BE2C (cell line): ENCODE results near the gene RPS3.
"Not testable (repeated sequence)": the region's sequence is repeated elsewhere in the genome, so short reads cannot be mapped to it uniquely, and the experiment has no call there.

Source experiments
- DNase-seq: peaks from one replicate; pipeline ENCODE4 v3.0.0-alpha.2; 2020
- H3K27me3 ChIP-seq: fragments of 250-450 bp; sonication (Bioruptor Pico); 2 replicates; pipeline ENCODE4 v1.5.1; 2020; ENCODE audit warnings: mild to moderate bottlenecking
- H3K36me3 ChIP-seq: fragments of 250-450 bp; sonication (Bioruptor Pico); 2 replicates; pipeline ENCODE4 v1.5.1; 2020; ENCODE audit warnings: mild to moderate bottlenecking
- H3K4me1 ChIP-seq: fragments of 250-450 bp; sonication (Bioruptor Pico); 2 replicates; pipeline ENCODE4 v1.5.1; 2020
- H3K4me3 ChIP-seq: 2 replicates; pipeline ENCODE4 v1.5.1; 2011; ENCODE audit warnings: low read depth, low read length
- H3K9me3 ChIP-seq: fragments of 250-450 bp; sonication (Bioruptor Pico); 2 replicates; pipeline ENCODE4 v1.5.1; 2020
- TF ChIP-seq, protein P1 (sequence below): IDR thresholded peaks from 2 replicates; pipeline ENCODE4 v1.5.1; 2012; ENCODE audit warnings: mild to moderate bottlenecking, low read depth, low read length

RPS3 gene

GRCh38 chr11:75406338-75406777 is 7.0 kb downstream of the RPS3 start:
- no peaks in the 10 kb centered on the region for H3K9me3 ChIP-seq
- no peak overlapping the region for H3K4me3 ChIP-seq
- H3K27me3 ChIP-seq = no peaks in the 10 kb centered on the region
- peak; percentile 67 for DNase-seq
- TF ChIP-seq, protein P1, sequence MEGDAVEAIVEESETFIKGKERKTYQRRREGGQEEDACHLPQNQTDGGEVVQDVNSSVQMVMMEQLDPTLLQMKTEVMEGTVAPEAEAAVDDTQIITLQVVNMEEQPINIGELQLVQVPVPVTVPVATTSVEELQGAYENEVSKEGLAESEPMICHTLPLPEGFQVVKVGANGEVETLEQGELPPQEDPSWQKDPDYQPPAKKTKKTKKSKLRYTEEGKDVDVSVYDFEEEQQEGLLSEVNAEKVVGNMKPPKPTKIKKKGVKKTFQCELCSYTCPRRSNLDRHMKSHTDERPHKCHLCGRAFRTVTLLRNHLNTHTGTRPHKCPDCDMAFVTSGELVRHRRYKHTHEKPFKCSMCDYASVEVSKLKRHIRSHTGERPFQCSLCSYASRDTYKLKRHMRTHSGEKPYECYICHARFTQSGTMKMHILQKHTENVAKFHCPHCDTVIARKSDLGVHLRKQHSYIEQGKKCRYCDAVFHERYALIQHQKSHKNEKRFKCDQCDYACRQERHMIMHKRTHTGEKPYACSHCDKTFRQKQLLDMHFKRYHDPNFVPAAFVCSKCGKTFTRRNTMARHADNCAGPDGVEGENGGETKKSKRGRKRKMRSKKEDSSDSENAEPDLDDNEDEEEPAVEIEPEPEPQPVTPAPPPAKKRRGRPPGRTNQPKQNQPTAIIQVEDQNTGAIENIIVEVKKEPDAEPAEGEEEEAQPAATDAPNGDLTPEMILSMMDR = no peak
- peaks cover 82% of the 10 kb centered on the region for H3K36me3 ChIP-seq
- H3K4me1 ChIP-seq = peaks cover 49% of the 10 kb centered on the region

GRCh38 chr11:75408957-75409219 is 9.6 kb downstream of the RPS3 start:
- no peaks in the 10 kb centered on the region for H3K27me3 ChIP-seq
- no peak overlapping the region for H3K4me3 ChIP-seq
- no peak for DNase-seq
- peaks cover 36% of the 10 kb centered on the region for H3K4me1 ChIP-seq
- peaks cover 80% of the 10 kb centered on the region for H3K36me3 ChIP-seq
- TF ChIP-seq, protein P1 = no peak
- H3K9me3 ChIP-seq = no peaks in the 10 kb centered on the region

DNA sequence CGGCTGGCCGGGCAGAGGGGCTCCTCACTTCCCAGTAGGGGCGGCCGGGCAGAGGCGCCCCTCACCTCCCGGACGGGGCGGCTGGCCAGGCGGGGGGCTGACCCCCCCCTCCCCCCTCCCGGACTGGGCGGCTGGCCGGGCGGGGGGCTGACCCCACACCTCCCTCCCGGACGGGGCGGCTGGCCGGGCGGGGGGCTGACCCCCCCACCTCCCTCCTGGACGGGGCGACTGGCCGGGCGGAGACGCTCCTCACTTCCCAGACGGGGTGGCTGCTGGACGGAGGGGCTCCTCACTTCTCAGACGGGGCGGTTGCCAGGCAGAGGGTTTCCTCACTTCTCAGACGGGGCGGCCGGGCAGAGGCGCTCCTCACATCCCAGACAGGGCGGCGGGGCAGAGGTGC is 10.7 kb downstream of the RPS3 start:
- H3K36me3 ChIP-seq = peaks cover 77% of the 10 kb centered on the region
- H3K4me3 ChIP-seq, DNase-seq: not testable (repeated sequence)

DNA sequence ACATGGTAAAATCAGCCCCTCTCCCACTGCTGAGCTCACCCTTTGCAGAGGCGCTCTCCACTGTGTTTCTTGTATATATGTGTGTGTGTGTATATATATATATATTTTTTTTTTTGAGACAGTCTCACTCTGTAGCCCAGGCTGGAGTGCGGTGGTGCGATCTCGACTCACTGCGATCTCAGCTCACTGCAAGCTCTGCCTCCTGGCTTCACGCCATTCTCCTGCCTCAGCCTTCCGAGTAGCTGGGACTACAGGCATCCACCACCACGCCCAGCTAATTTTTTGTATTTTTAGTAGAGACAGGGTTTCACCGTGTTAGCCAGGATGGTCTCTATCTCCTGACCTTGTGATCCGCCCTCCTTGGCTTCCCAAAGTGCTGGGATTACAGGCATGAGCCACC is 13.8 kb downstream of the RPS3 start:
- H3K27me3 ChIP-seq, H3K4me3 ChIP-seq, H3K4me1 ChIP-seq, H3K9me3 ChIP-seq, DNase-seq: not testable (repeated sequence)
- H3K36me3 ChIP-seq = peaks cover 56% of the 10 kb centered on the region

More for the DNA sequence above, 10.7 kb downstream of the RPS3 start:
- H3K9me3 ChIP-seq, H3K27me3 ChIP-seq: not testable (repeated sequence)
- H3K4me1 ChIP-seq = peaks cover 28% of the 10 kb centered on the region

DNA sequence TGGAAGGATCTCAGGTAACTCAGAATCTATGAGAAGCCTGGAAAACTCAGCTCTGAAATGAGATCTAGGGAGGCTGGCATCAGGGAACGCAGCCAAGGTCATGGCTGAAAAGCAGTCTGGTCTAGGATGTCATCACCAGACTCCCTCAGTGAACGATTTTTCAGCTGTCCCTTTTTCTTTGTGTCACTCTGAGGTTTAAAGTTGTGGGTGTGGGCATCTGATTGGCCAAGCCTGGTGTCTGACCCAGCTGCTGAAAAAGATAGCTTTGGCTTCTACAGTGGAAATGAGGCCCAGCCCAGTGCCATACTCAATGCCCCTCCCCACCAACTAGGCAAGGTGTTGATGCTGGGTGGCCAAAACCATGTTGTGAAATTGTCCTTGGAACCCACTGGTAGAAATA is 14.5 kb downstream of the RPS3 start:
- Histone ChIP-seq H3K36me3 (peaks cover 48% of the 10 kb centered on the region), H3K27me3 (no peaks in the 10 kb centered on the region), H3K4me3 (no peak overlapping the region), H3K9me3 (no peaks in the 10 kb centered on the region), H3K4me1 (peaks cover 5% of the 10 kb centered on the region; the same call in 1 of the 2 replicates)
- TF ChIP-seq, protein P1 = no peak
- DNase-seq = no peak

DNA sequence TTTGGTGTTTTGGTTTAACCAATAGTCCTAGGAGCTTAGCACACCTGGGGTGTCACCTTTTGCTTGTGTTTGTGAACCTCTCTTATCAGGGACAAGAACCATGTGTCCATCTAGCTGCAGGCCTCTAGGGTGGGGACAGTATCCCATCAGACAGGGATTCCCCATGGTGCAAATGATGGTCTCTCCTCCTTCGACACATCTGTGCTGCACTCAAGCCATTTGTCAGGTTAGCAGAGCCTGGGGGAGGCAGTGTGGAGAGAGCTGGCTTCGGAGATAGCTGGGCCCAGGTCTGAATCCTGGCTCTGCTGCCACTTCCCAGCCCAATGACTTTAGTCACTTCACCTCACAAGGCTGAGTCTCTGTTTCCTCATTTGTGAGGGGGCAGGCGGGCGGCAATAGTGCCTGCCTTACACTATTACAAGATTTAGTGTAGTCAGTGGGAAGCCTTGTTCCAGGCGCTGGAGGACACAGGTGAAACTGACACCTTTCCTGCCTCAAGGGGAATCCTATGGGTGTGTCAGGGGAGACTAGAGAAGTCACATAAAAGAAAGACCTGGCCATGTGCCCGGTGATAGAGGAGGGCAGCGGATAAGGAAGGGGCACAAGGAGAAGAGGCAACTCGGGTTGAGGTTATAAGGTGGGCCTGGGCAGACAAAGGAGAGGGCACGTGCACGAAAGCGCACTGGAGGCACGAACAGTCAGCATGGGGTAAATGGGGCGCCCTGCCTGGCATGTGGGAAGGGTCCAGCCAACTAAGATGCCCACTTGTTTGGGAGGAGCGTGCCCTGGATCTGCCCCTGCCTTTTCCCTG is 21.1 kb downstream of the RPS3 start:
- no peak overlapping the region for H3K4me3 ChIP-seq
- no peaks in the 10 kb centered on the region for H3K27me3 ChIP-seq
- DNase-seq = no peak
- TF ChIP-seq, protein P1 = no peak
- H3K9me3 ChIP-seq = no peaks in the 10 kb centered on the region
- peaks cover 18% of the 10 kb centered on the region for H3K36me3 ChIP-seq
- no peaks in the 10 kb centered on the region; the same call in 1 of the 2 replicates for H3K4me1 ChIP-seq

DNA sequence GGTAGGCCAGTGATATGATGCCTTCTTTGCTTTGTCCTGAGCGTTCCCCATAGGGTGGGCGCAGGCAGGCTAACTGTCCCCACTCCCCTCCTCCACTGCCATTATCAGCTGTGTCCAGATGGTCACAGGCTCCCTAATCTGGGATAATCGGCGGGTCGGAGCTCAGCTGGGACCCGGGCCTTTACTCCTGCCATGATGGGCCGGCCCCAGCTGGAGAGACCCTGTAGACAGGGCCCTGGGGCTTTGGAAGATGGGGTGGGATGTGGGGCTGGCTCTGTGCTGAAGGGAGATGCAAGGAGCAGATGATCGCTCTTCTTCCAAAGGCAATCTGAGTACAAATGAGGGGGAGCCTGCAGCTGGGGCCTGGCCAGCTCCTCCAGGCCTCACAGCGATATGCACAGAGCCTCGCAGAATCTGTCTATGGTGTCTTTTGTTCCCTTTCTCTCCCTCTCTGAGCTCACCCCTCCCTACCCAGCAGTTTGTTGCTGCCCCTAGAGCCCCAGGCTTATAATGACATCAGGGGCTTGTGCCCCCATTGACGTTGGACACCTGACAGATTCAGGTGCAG is 21.8 kb downstream of the RPS3 start:
- Histone ChIP-seq H3K9me3 (no peaks in the 10 kb centered on the region), H3K36me3 (peaks cover 15% of the 10 kb centered on the region), H3K4me3 (no peak overlapping the region), H3K27me3 (no peaks in the 10 kb centered on the region), H3K4me1 (no peaks in the 10 kb centered on the region; the same call in 1 of the 2 replicates)
- TF ChIP-seq, protein P1 = no peak
- DNase-seq = no peak
